H1 (cell line): ENCODE measurements around the gene ARHGAP6. TPM values are rescaled to one million over a fixed set of nuclear protein-coding genes. Genes with fewer than 3 reads are reported as not detected.

ENCODE experiments used
- CTCF ChIA-PET: fragments of 300-600 bp; sonication (Branson Sonifier 250); formaldehyde crosslinking; loops from one replicate; lab custom pipeline; 2021; ENCODE audit not compliant: partially characterized antibody; lab: Charles Lee
- POLR2A ChIA-PET: fragments of 300-600 bp; sonication (Branson Sonifier 250); formaldehyde crosslinking; loops from one replicate; lab custom pipeline; 2021; ENCODE audit warnings: inconsistent platforms; ENCODE audit not compliant: partially characterized antibody; lab: Charles Lee
- DNase-seq, 2 experiments: peaks; one replicate each; pipeline versions ENCODE4 v3.0.0 to v3.0.0-alpha.2; 2010 to 2022; ENCODE audit warnings: low spot score in 2 of 2, low read depth in 1 of 2, mixed read lengths in 1 of 2
- FAIRE-seq: peaks from 2 replicates; lab custom pipeline; 2011; peaks lifted over from hg19 to GRCh38; lab: Jason Lieb, UNC
- H2AFZ ChIP-seq: 2 replicates; pipeline ENCODE4 v1.8.1; 2012; ENCODE audit warnings: low read length, inconsistent platforms
- H2AK5ac ChIP-seq: 2 replicates; pipeline ENCODE4 v1.6.1; 2013; ENCODE audit warnings: low read depth, low read length
- H2BK120ac ChIP-seq: replicated peaks from 2 replicates; pipeline ENCODE3; 2013; ENCODE audit warnings: low read depth, low read length, inconsistent platforms
- H2BK12ac ChIP-seq: 2 replicates; pipeline ENCODE4 v1.6.1; 2013; ENCODE audit warnings: low read depth, low read length
- H2BK15ac ChIP-seq: 2 replicates; pipeline ENCODE4 v1.6.1; 2013; ENCODE audit warnings: low read length
- H2BK20ac ChIP-seq: 2 replicates; pipeline ENCODE4 v1.6.1; 2013; ENCODE audit warnings: low read length
- H2BK5ac ChIP-seq: 2 replicates; pipeline ENCODE4 v1.6.1; 2013; ENCODE audit warnings: low read depth, low read length
- H3K14ac ChIP-seq: 2 replicates; pipeline ENCODE4 v1.6.1; 2013; ENCODE audit warnings: inconsistent platforms; ENCODE audit not compliant: insufficient read length
- H3K18ac ChIP-seq: 2 replicates; pipeline ENCODE4 v1.6.1; 2013; ENCODE audit warnings: low read length; ENCODE audit errors: extremely low read depth
- H3K23ac ChIP-seq: 2 replicates; pipeline ENCODE4 v1.6.1; 2013; ENCODE audit warnings: inconsistent platforms; ENCODE audit not compliant: insufficient read length
- H3K23me2 ChIP-seq: 2 replicates; pipeline ENCODE4 v1.6.1; 2013; ENCODE audit warnings: low read depth, low read length
- H3K27ac ChIP-seq: 2 replicates; pipeline ENCODE4 v1.6.1; 2011; ENCODE audit warnings: low read depth, low read length, inconsistent platforms
- H3K27me3 ChIP-seq, 4 experiments: replicated peaks in 1 of 4; 1 replicate in 1 of 4; 2 replicates in 3 of 4; pipeline versions ENCODE4 v1.6.1 to v1.8.1; 2011 to 2013; ENCODE audit warnings: low read length in 3 of 4, mild to moderate bottlenecking in 3 of 4, inconsistent platforms in 2 of 4, mixed read lengths in 2 of 4, moderate library complexity in 1 of 4; ENCODE audit not compliant: control insufficient read depth in 3 of 4, insufficient read depth in 3 of 4; ENCODE audit errors: extremely low read depth in 1 of 4
- H3K36me3 ChIP-seq, 4 experiments: 2 replicates each; pipeline versions ENCODE4 v1.6.1 to v1.8.1; 2011 to 2013; ENCODE audit warnings: mild to moderate bottlenecking in 4 of 4, low read length in 3 of 4, moderate library complexity in 2 of 4, control low read depth in 1 of 4, inconsistent platforms in 1 of 4; ENCODE audit not compliant: insufficient read depth in 4 of 4, control insufficient read depth in 2 of 4
- H3K4ac ChIP-seq: replicated peaks from 2 replicates; pipeline ENCODE3; 2013; ENCODE audit warnings: low read length, low read depth, mixed read lengths, inconsistent platforms; ENCODE audit not compliant: insufficient read length
- H3K4me1 ChIP-seq, 4 experiments: replicated peaks in 1 of 4; 1 replicate in 1 of 4; 2 replicates in 3 of 4; pipeline versions ENCODE4 v1.6.1 to v1.8.1; 2011 to 2013; ENCODE audit warnings: low read length in 3 of 4, inconsistent platforms in 2 of 4, mixed read lengths in 1 of 4; ENCODE audit not compliant: insufficient read depth in 4 of 4, control insufficient read depth in 3 of 4
- H3K4me2 ChIP-seq, 2 experiments: 2 replicates each; pipeline versions ENCODE4 v1.6.1 to v1.8.1; 2011 to 2013; ENCODE audit warnings: low read depth in 2 of 2, low read length in 2 of 2, control low read depth in 1 of 2, inconsistent platforms in 1 of 2, mild to moderate bottlenecking in 1 of 2; ENCODE audit not compliant: insufficient read depth in 1 of 2
- H3K4me3 ChIP-seq, 4 experiments: fragments of 200-600, 300-600 bp in 1 of 4; sonication (generic), shearing (Covaris generic), sonication (Bioruptor Twin) in 1 of 4; 2 replicates each; pipeline versions ENCODE4 v1.5.1 to v1.8.1; 2011 to 2016; ENCODE audit warnings: low read length in 4 of 4, low read depth in 3 of 4, control low read depth in 2 of 4, inconsistent platforms in 2 of 4, mild to moderate bottlenecking in 2 of 4, mixed read lengths in 1 of 4, moderate library complexity in 1 of 4; ENCODE audit not compliant: insufficient read depth in 2 of 4; ENCODE audit errors: extremely low read depth in 1 of 4
- H3K56ac ChIP-seq: replicated peaks from 2 replicates; pipeline ENCODE3; 2013; ENCODE audit warnings: low read depth, mild to moderate bottlenecking, mixed read lengths, low read length, inconsistent platforms; ENCODE audit not compliant: insufficient read length
- H3K79me1 ChIP-seq: 2 replicates; pipeline ENCODE4 v1.6.1; 2013; ENCODE audit warnings: low read depth, low read length, control low read depth
- H3K79me2 ChIP-seq, 2 experiments: 2 replicates each; pipeline versions ENCODE4 v1.6.1 to v1.8.1; 2012 to 2013; ENCODE audit warnings: low read length in 2 of 2, mild to moderate bottlenecking in 2 of 2, inconsistent platforms in 1 of 2; ENCODE audit not compliant: insufficient read depth in 2 of 2, control insufficient read depth in 1 of 2
- H3K9ac ChIP-seq, 4 experiments: replicated peaks in 1 of 4; 1 replicate in 1 of 4; 2 replicates in 3 of 4; pipeline versions ENCODE4 v1.6.1 to v1.8.1; 2011 to 2013; ENCODE audit warnings: low read depth in 3 of 4, low read length in 3 of 4, control low read depth in 2 of 4, mild to moderate bottlenecking in 2 of 4, moderate library complexity in 2 of 4, inconsistent platforms in 1 of 4; ENCODE audit errors: extremely low read depth in 1 of 4
- H3K9me3 ChIP-seq, 2 experiments: 2 replicates each; pipeline versions ENCODE4 v1.6.1 to v1.8.1; 2012 to 2013; ENCODE audit warnings: mild to moderate bottlenecking in 2 of 2, moderate library complexity in 2 of 2, control low read depth in 1 of 2, inconsistent platforms in 1 of 2, low read depth in 1 of 2, low read length in 1 of 2, mixed read lengths in 1 of 2; ENCODE audit not compliant: insufficient read depth in 2 of 2
- H4K20me1 ChIP-seq, 2 experiments: replicated peaks in 1 of 2; 2 replicates each; pipeline versions ENCODE3 to v1.8.1; 2011 to 2013; ENCODE audit warnings: inconsistent platforms in 2 of 2, low read length in 2 of 2, mild to moderate bottlenecking in 1 of 2; ENCODE audit not compliant: insufficient read depth in 2 of 2, control insufficient read depth in 1 of 2
- H4K5ac ChIP-seq: 2 replicates; pipeline ENCODE4 v1.6.1; 2013; ENCODE audit warnings: low read length, low read depth, mixed read lengths, inconsistent platforms; ENCODE audit not compliant: insufficient read length
- H4K8ac ChIP-seq: 2 replicates; pipeline ENCODE4 v1.8.0; 2013; ENCODE audit warnings: mild to moderate bottlenecking, moderate library complexity, low read length, inconsistent platforms; ENCODE audit not compliant: insufficient read depth; ENCODE audit errors: extremely low read depth
- H4K91ac ChIP-seq: replicated peaks from 2 replicates; pipeline ENCODE3; 2013; ENCODE audit warnings: low read length, mixed read lengths, inconsistent platforms; ENCODE audit not compliant: insufficient read length
- ASH2L ChIP-seq: fragments of 200-600, 300-600 bp; sonication (generic); IDR thresholded peaks from one replicate; pipeline ENCODE4 v1.7.1; 2017; ENCODE audit warnings: low read length
- ATF2 ChIP-seq: IDR thresholded peaks from 2 replicates; pipeline ENCODE4 v1.6.1; 2012; ENCODE audit warnings: low read length, inconsistent platforms
- CBX8 ChIP-seq: fragments of 300-800, 300-1000 bp; sonication (generic); IDR thresholded peaks from 2 replicates; pipeline ENCODE4 v1.7.1; 2016; ENCODE audit warnings: low read depth, low read length, borderline replicate concordance
- CEBPB ChIP-seq: IDR thresholded peaks from 2 replicates; pipeline ENCODE4 v1.6.1; 2012; ENCODE audit warnings: low read depth, low read length
- JUN ChIP-seq: IDR thresholded peaks from 2 replicates; pipeline ENCODE4 v1.6.1; 2011; ENCODE audit warnings: low read depth, mild to moderate bottlenecking, improper control_type of control experiment, low read length
- KDM5A ChIP-seq: fragments of 200-600 bp; IDR thresholded peaks from 2 replicates; pipeline ENCODE4 v1.7.1; 2012; ENCODE audit warnings: mild to moderate bottlenecking, low read length, inconsistent platforms, mixed read lengths
- USF2 ChIP-seq: IDR thresholded peaks from 2 replicates; pipeline ENCODE4 v1.6.1; 2011; ENCODE audit warnings: low read length, improper control_type of control experiment
- WGBS, 2 experiments: shearing (Covaris generic) in 1 of 2; methylation state at CpG; one replicate each; pipeline versions ENCODE4 v1.1.6 to v1.1.7; 2013 to 2015; ENCODE audit warnings: low lambda C conversion rate in 2 of 2, mixed read lengths in 2 of 2, inconsistent platforms in 1 of 2, low coverage in 1 of 2, missing lambda C conversion rate in 1 of 2; ENCODE audit not compliant: insufficient replicate concordance in 2 of 2, insufficient coverage in 1 of 2, insufficient read length in 1 of 2; ENCODE audit errors: extremely low coverage in 1 of 2, missing lambda C conversion rate in 1 of 2; 5-methylcytosine and 5-hydroxymethylcytosine counted together
- polyA plus RNA-seq, 7 experiments: library from polyadenylated mRNA; depleted of rRNA in 3 of 7; stranded (reverse) in 5 of 7; unstranded in 2 of 7; fragments of >200 nt in 5 of 7; fragments of 200-250 nt in 2 of 7; gene quantifications; 1 replicate in 5 of 7; 2 replicates in 1 of 7; 4 replicates in 1 of 7; pipeline versions ENCODE4 v1.2.1 to v1.2.3, GENCODE V29; 2011 to 2013; ENCODE audit warnings: missing spikeins in 2 of 7, mixed read lengths in 2 of 7
- total RNA-seq: library from RNA; stranded (reverse); fragmentation: NEBNext Ultra II Directional; extraction: Animal tissue kit (Norgen Biotek cat#: 25700); gene quantifications from 2 replicates; pipeline ENCODE4 v1.2.1, GENCODE V29; 2021

Gene ARHGAP6
- total and polyA plus RNA-seq, 2 of the 8 experiments (the other 6 are each of a cell fraction or from before 2014, with no cell fraction given) = 0.35 to 0.82 TPM

- Histone ChIP-seq H3K4ac (no peak overlapping the region), H4K5ac (no peak overlapping the region), H2BK5ac (no peak overlapping the region), H3K14ac (no peak overlapping the region), H2BK20ac (no peak overlapping the region), H3K4me1 (no peaks in the 10 kb centered on the region), H3K27ac (no peak overlapping the region), H3K9me3 (no peaks in the 10 kb centered on the region), H2BK12ac (no peak overlapping the region), H3K23me2 (no peaks in the 10 kb centered on the region), H3K4me2 (no peak overlapping the region), H4K91ac (no peak overlapping the region), H3K18ac (no peak overlapping the region), H2BK120ac (no peak overlapping the region), H3K79me1 (no peaks in the 10 kb centered on the region), H3K36me3 (no peaks in the 10 kb centered on the region), H3K79me2 (no peaks in the 10 kb centered on the region), H2AK5ac (no peak overlapping the region), H3K56ac (no peak overlapping the region), H3K9ac (no peak overlapping the region), H2AFZ (no peak overlapping the region), H3K23ac (no peak overlapping the region), H4K8ac (no peak overlapping the region), H2BK15ac (no peak overlapping the region), H3K4me3 (no peak overlapping the region), H4K20me1 (no peaks in the 10 kb centered on the region), H3K27me3 (no peaks in the 10 kb centered on the region)
- POLR2A ChIA-PET = no interaction called here
- FAIRE-seq (no peak), DNase-seq (no peak)
- WGBS, 2 experiments = 94% methylated on average over 3 of the region's 3 CpGs; no CpG with 5 or more reads in 1 of the 2 experiments
- CTCF ChIA-PET = interaction anchor here (2.2 kb wide), 1 partner anchor 16 kb away, joined by 11 read pairs; no protein-coding TSS in a partner anchor
- no peak for TF ChIP-seq USF2
- TF ChIP-seq ASH2L = no peak
- TF ChIP-seq JUN = no peak
- TF ChIP-seq KDM5A = no peak
- TF ChIP-seq ATF2 = no peak
- no peak for TF ChIP-seq CBX8
- TF ChIP-seq CEBPB = no peak
Observed at GRCh38 chrX:11365426-11365825, 300.3 kb downstream of the ARHGAP6 start.
